ENCODE results near the gene DPEP2.
"Not testable (repeated sequence)": the region's sequence is repeated elsewhere in the genome, so short reads cannot be mapped to it uniquely, and the experiment has no call there.

Gene DPEP2

DNA sequence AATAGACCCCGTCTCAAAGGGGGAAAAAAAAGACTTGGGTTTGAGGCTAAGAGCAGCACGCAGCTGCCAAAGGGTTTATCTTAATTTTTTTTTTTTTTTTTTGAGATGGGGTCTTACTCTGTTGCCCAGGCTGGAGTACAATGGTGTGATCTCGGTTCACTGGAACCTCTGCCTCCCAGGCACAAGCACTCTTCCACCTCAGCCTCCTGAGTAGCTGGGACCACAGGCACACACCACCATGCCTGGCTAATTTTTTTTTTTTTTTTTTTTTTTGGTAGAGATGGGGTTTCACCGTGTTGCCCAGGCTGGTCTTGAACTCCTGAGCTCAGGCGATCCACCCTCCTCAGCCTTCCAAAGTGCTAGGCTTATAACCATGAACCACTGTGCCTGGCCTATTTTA, 61.6 kb downstream of the DPEP2 start:
- not testable (repeated sequence) for H3K4me1 ChIP-seq (ENCODE audit: control insufficient read depth, insufficient read depth, low read length); H3K4me3 ChIP-seq (ENCODE audit: low read depth, low read length); H3K36me3 ChIP-seq (ENCODE audit: control insufficient read depth, insufficient read depth, low read length); H3K27me3 ChIP-seq (ENCODE audit: control insufficient read depth, insufficient read depth, low read length); H3K9me3 ChIP-seq (ENCODE audit: control insufficient read depth, insufficient read depth, low read length); H3K9ac ChIP-seq (ENCODE audit: low read depth, low read length)

Data from iPS-15b (cell line).